Neural cell (in vitro differentiated cells): ENCODE data around the gene PDE4D.

Experiments
- POLR2AphosphoS5 ChIP-seq: IDR thresholded peaks from 2 replicates; pipeline ENCODE4 v1.6.1; 2012
- TF ChIP-seq, protein P1 (sequence below): fragments of 450-650 bp; IDR thresholded peaks from 2 replicates; pipeline ENCODE4 v1.5.1; 2014; ENCODE audit warnings: antibody characterized with exemption, mild to moderate bottlenecking, moderate library complexity; ENCODE audit not compliant: poor library complexity, severe bottlenecking

DNA sequence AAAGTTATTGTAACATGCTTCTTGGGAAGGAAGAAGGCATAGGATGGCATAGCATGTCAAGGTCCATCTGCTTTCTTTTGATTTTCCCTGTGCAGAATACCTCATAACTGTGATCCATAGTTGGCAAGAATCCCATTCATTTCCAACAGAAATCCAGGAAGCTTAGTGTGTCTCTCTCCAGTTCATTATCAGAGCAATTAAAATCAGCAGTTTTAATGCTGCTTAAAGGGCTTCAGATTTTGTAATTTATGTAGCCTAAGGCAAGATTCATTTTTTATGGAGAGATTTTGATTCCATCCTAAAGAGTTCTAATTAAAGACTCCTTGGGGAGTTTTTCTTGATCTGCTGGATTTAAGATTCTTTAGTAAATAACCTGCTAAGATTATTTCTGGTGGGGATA lies 560.1 kb downstream of the PDE4D start:
- no peak for TF ChIP-seq POLR2AphosphoS5
- TF ChIP-seq, protein P1, sequence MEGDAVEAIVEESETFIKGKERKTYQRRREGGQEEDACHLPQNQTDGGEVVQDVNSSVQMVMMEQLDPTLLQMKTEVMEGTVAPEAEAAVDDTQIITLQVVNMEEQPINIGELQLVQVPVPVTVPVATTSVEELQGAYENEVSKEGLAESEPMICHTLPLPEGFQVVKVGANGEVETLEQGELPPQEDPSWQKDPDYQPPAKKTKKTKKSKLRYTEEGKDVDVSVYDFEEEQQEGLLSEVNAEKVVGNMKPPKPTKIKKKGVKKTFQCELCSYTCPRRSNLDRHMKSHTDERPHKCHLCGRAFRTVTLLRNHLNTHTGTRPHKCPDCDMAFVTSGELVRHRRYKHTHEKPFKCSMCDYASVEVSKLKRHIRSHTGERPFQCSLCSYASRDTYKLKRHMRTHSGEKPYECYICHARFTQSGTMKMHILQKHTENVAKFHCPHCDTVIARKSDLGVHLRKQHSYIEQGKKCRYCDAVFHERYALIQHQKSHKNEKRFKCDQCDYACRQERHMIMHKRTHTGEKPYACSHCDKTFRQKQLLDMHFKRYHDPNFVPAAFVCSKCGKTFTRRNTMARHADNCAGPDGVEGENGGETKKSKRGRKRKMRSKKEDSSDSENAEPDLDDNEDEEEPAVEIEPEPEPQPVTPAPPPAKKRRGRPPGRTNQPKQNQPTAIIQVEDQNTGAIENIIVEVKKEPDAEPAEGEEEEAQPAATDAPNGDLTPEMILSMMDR, result no peak
